Gastrocnemius medialis (tissue), 4 donors: Measurements from ENCODE around the gene WNK2.

ENCODE experiments used
- POLR2A ChIP-seq, 2 donors: fragments of 450-650 bp; IDR thresholded peaks; one replicate each; pipeline ENCODE4 v1.6.1; 2017; ENCODE audit warnings: antibody characterized with exemption in 2 of 2, mild to moderate bottlenecking in 2 of 2, moderate library complexity in 2 of 2
- TF ChIP-seq, protein P1 (sequence below), 5 experiments: fragments of 450-650 bp in 3 of 5; fragments of 200-600 bp in 2 of 5; sonication (generic) in 2 of 5; IDR thresholded peaks in 4 of 5; conservative IDR thresholded peaks in 1 of 5; 1 replicate in 4 of 5; 2 replicates in 1 of 5; pipeline ENCODE4 v1.5.1; 2016 to 2019; ENCODE audit warnings: antibody characterized with exemption in 5 of 5, mild to moderate bottlenecking in 3 of 5, moderate library complexity in 3 of 5

- TF ChIP-seq, protein P1, sequence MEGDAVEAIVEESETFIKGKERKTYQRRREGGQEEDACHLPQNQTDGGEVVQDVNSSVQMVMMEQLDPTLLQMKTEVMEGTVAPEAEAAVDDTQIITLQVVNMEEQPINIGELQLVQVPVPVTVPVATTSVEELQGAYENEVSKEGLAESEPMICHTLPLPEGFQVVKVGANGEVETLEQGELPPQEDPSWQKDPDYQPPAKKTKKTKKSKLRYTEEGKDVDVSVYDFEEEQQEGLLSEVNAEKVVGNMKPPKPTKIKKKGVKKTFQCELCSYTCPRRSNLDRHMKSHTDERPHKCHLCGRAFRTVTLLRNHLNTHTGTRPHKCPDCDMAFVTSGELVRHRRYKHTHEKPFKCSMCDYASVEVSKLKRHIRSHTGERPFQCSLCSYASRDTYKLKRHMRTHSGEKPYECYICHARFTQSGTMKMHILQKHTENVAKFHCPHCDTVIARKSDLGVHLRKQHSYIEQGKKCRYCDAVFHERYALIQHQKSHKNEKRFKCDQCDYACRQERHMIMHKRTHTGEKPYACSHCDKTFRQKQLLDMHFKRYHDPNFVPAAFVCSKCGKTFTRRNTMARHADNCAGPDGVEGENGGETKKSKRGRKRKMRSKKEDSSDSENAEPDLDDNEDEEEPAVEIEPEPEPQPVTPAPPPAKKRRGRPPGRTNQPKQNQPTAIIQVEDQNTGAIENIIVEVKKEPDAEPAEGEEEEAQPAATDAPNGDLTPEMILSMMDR (IDR thresholded peaks at IDR 0.05 in 4 of 5, conservative IDR thresholded peaks at IDR 0.05 in 1 of 5) = no peak
- no peak for TF ChIP-seq POLR2A (IDR thresholded peaks at IDR 0.05)
Measured at GRCh38 chr9:93361995-93362394, 178.1 kb downstream of the WNK2 start.
